C4-2B (cell line): ENCODE measurements around the gene ZNF775.

Source experiments
- ZFX ChIP-seq: fragments of 450-650 bp; IDR thresholded peaks from 2 replicates; pipeline ENCODE4 v1.6.1; 2017
- TF ChIP-seq, protein P1 (sequence below): fragments of 450-650 bp; conservative IDR thresholded peaks from 2 replicates; pipeline ENCODE4 v1.5.1; 2017; ENCODE audit warnings: mild to moderate bottlenecking

DNA sequence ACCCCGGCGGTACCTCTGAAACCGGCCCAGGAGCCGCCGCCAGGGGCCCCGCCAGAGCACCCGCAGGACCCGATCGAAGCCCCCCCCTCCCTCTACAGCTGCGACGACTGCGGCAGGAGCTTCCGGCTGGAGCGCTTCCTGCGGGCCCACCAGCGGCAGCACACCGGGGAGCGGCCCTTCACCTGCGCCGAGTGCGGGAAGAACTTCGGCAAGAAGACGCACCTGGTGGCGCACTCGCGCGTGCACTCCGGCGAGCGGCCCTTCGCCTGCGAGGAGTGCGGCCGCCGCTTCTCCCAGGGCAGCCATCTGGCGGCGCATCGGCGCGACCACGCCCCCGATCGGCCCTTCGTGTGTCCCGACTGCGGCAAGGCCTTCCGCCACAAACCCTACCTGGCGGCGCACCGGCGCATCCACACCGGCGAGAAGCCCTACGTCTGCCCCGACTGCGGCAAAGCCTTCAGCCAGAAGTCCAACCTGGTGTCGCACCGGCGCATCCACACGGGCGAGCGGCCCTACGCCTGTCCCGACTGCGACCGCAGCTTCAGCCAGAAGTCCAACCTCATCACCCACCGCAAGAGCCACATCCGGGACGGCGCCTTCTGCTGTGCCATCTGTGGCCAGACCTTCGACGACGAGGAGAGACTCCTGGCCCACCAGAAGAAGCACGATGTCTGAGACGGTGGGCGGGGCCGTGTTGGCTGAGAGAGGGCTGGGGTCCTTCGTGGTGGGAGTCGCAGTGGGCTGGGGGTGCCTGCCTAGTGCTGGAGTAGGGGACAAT lies 6.7 kb upstream of the ZNF775 start:
- TF ChIP-seq, protein P1, sequence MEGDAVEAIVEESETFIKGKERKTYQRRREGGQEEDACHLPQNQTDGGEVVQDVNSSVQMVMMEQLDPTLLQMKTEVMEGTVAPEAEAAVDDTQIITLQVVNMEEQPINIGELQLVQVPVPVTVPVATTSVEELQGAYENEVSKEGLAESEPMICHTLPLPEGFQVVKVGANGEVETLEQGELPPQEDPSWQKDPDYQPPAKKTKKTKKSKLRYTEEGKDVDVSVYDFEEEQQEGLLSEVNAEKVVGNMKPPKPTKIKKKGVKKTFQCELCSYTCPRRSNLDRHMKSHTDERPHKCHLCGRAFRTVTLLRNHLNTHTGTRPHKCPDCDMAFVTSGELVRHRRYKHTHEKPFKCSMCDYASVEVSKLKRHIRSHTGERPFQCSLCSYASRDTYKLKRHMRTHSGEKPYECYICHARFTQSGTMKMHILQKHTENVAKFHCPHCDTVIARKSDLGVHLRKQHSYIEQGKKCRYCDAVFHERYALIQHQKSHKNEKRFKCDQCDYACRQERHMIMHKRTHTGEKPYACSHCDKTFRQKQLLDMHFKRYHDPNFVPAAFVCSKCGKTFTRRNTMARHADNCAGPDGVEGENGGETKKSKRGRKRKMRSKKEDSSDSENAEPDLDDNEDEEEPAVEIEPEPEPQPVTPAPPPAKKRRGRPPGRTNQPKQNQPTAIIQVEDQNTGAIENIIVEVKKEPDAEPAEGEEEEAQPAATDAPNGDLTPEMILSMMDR = no peak
- no peak for TF ChIP-seq ZFX
